Ovary (tissue), 9 donors: Measurements from ENCODE around the gene KCNB1. TPM values are rescaled to one million over a fixed set of nuclear protein-coding genes. Genes with fewer than 3 reads are reported as not detected.

Source experiments
- DNase-seq, 5 donors: peaks; one replicate each; pipeline ENCODE4 v3.0.0-alpha.2; 2019 to 2020
- H3K27ac ChIP-seq, 2 donors: fragments of 200-600 bp; one replicate each; pipeline versions ENCODE4 v1.5.1 to v1.8.0; 2019 to 2022
- H3K27me3 ChIP-seq: fragments of 200-600 bp; one replicate; pipeline ENCODE4 v1.8.0; 2022
- H3K36me3 ChIP-seq: fragments of 200-600 bp; sonication (generic); one replicate; pipeline ENCODE4 v1.5.1; 2019
- H3K4me1 ChIP-seq: one replicate; pipeline ENCODE4 v1.8.1; 2013; ENCODE audit warnings: mild to moderate bottlenecking, moderate library complexity; ENCODE audit not compliant: insufficient read depth
- H3K4me3 ChIP-seq: fragments of 200-600 bp; sonication (generic); one replicate; pipeline ENCODE4 v1.5.1; 2017
- H3K9me3 ChIP-seq, 2 donors: fragments of 200-600 bp in 1 of 2; sonication (generic) in 1 of 2; one replicate each; pipeline versions ENCODE4 v1.5.1 to v1.8.1; 2013 to 2019; ENCODE audit warnings: mild to moderate bottlenecking in 1 of 2, moderate library complexity in 1 of 2
- EP300 ChIP-seq: sonication (generic); formaldehyde crosslinking; IDR thresholded peaks from one replicate; pipeline ENCODE4 v1.6.1; 2017; ENCODE audit warnings: antibody characterized with exemption
- POLR2A ChIP-seq: fragments of 450-650 bp; IDR thresholded peaks from one replicate; pipeline ENCODE4 v1.6.1; 2017; ENCODE audit warnings: antibody characterized with exemption, mild to moderate bottlenecking, moderate library complexity
- WGBS, 3 donors: extraction: QIAGEN DNeasy Blood & Tissue Kit in 1 of 3; methylation state at CpG; one replicate each; pipeline versions ENCODE4 v1.1.5 to v1.1.7; 2013 to 2017; 5-methylcytosine and 5-hydroxymethylcytosine counted together
- intact Hi-C, 4 donors: fragments of 100-400 bp; cut with DNase I; formaldehyde crosslinking; loops; one replicate each; pipeline versions ENCODE4 v1.11.0 to v1.15.1; 2022 to 2023
- polyA plus RNA-seq, 2 donors: library from polyadenylated mRNA; stranded (reverse); fragments of 200-250 nt in 1 of 2; fragments of 350-450 nt in 1 of 2; fragmentation: Illumina TruSeq in 1 of 2; extraction: RNeasy Lipid Tissue Mini Kit (QIAGEN cat#74804) in 1 of 2; gene quantifications; one replicate each; pipeline ENCODE4 v1.2.3, GENCODE V29; 2013 to 2014
- total RNA-seq, 7 donors: library from RNA; depleted of rRNA in 2 of 7; stranded (reverse); fragments of >200 nt in 2 of 7; fragmentation: NEBNext Ultra II Directional in 3 of 7; extraction: Animal tissue kit (Norgen Biotek cat#: 25700) in 3 of 7; gene quantifications; one replicate each; pipeline versions ENCODE4 v1.1.0 to v1.2.4, GENCODE V29; 2016 to 2023
- TF ChIP-seq, protein P1 (sequence below), 3 donors: fragments of 450-650 bp in 2 of 3; fragments of 200-600 bp in 1 of 3; IDR thresholded peaks; one replicate each; pipeline versions ENCODE4 v1.5.1 to v1.8.0; 2016 to 2022; ENCODE audit warnings: antibody characterized with exemption in 3 of 3, mild to moderate bottlenecking in 1 of 3
- donor health status: DM: no; HTN: no; CAD: no; lungs with moderate emphysema.
- donor health status: DM: no; HTN: no; CAD: no.
- donor health status: Bipolar disorder and iron deficiency.
- donor health status: DM: yes; HTN: yes; CAD: no.
- donor health status: DM: no; HTN: no; CAD: no.
- donor health status: DM: yes; HTN: yes; CAD: no.

The KCNB1 gene
- total and polyA plus RNA-seq, 9 donors = 0.12 to 5.4 (median 1.3) TPM

DNA sequence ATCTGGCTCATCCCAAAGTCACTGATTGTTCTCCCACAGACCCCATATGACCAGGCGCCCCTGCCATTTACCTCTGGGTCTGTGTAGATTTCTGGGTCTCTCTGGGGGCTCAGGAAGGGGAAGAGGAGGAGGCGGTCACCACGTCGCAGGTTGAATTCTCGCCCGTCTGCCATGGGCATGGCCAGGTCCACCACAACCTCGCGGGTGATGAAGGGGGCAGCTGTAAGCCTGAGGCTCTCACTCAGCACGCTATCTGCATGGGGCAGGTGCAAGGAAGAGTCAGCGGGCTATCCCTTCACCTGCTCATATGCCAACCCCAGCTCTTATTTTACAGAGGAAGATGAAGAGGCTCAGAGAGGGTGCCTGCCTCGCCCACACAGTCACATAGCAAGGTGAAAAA is 30.5 kb upstream of the KCNB1 start:
- Histone ChIP-seq H3K4me3 (no peak overlapping the region), H3K27me3 (no peaks in the 10 kb centered on the region), H3K4me1 (peaks cover 2% of the 10 kb centered on the region), H3K27ac (no peak overlapping the region), H3K9me3 (no peaks in the 10 kb centered on the region), H3K36me3 (no peaks in the 10 kb centered on the region)
- TF ChIP-seq EP300 (no peak), POLR2A (no peak)
- TF ChIP-seq, protein P1, sequence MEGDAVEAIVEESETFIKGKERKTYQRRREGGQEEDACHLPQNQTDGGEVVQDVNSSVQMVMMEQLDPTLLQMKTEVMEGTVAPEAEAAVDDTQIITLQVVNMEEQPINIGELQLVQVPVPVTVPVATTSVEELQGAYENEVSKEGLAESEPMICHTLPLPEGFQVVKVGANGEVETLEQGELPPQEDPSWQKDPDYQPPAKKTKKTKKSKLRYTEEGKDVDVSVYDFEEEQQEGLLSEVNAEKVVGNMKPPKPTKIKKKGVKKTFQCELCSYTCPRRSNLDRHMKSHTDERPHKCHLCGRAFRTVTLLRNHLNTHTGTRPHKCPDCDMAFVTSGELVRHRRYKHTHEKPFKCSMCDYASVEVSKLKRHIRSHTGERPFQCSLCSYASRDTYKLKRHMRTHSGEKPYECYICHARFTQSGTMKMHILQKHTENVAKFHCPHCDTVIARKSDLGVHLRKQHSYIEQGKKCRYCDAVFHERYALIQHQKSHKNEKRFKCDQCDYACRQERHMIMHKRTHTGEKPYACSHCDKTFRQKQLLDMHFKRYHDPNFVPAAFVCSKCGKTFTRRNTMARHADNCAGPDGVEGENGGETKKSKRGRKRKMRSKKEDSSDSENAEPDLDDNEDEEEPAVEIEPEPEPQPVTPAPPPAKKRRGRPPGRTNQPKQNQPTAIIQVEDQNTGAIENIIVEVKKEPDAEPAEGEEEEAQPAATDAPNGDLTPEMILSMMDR (IDR thresholded peaks at IDR 0.05) = no peak
- 86 to 92% (median 91%) methylated on average over 11 of the region's 11 CpGs for WGBS, 3 donors
- DNase-seq = no peak
- intact Hi-C loops = loop anchor here in 1 of 4 donors (10.0 kb wide), 1 partner anchor 178 kb away; no protein-coding TSS in a partner anchor

DNA sequence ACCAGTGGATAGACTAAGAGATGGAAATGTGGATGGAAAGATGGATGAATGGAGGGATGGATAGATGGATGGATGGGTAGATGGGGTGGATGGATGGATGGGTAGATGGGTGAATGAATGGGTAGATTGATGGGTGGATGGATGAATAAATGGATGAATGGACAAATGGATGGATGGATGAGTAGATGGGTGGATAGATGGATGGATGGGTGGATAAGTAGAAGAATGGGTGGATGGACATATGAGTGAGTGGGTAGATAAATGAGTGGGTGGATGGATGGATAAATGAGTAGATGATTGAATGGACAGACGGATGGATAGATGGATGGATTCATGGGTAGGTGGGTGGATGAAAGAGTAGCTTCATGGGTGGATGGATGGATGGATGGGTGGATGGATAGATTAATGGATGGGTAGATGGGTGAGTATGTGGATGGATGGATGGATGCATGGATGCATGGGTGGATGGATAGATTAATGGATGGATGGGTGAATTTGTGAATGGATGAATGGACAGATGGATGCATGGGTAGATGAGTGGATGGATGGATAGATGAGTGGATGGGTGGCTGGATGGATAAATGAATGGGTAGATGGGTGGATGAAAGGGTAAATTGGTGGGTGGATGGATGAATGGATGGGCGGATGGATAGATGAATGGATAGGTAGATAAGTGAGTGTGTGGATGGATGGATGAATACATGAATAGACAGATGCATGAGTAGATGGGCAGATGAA is 29.5 kb upstream of the KCNB1 start:
- H3K9me3 ChIP-seq = no peaks in the 10 kb centered on the region
- intact Hi-C loops = loop anchor here in 1 of 4 donors (10.0 kb wide), 1 partner anchor 177 kb away; no protein-coding TSS in a partner anchor
- H3K4me3 ChIP-seq = no peak overlapping the region
- no peak for TF ChIP-seq EP300
- no peak for TF ChIP-seq POLR2A
- TF ChIP-seq, protein P1 (IDR thresholded peaks at IDR 0.05) = no peak
- H3K4me1 ChIP-seq = peaks cover 2% of the 10 kb centered on the region
- H3K27me3 ChIP-seq = no peaks in the 10 kb centered on the region
- no peak overlapping the region for H3K27ac ChIP-seq
- no peak for DNase-seq
- WGBS, 3 donors = 94 to 98% (median 96%) methylated on average over 2 of the region's 2 CpGs
- H3K36me3 ChIP-seq = no peaks in the 10 kb centered on the region

DNA sequence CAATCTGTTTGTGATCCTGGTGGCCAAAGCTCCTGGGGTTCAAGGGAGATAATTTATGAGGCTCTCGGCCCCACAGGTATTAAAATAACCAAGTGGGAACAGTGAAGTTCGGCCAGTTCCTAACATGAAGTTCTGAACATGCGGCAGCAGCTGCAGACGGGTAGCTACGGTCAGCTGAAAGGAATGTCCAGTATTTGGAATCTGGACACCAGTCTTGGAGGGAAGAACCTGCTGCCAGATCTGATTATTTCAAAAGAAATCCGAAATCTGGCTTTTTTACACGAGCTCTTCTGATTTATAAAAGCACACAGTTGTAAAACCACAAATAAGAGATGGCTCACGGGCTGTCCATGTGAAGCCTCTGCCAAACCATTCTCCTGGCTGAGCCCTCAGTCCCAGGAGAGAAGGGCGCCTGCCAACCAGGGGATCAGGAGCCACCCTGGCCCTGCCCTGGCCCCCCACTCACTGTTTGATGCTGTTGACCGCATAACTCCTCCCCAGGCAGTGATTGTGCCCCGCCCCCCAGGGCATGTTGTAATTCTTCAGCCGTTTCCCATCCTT is 28.2 kb upstream of the KCNB1 start:
- intact Hi-C loops = loop anchor here in 1 of 4 donors (10.0 kb wide), 1 partner anchor 176 kb away; no protein-coding TSS in a partner anchor
- TF ChIP-seq POLR2A (no peak), EP300 (no peak)
- TF ChIP-seq, protein P1 (IDR thresholded peaks at IDR 0.05) = no peak
- H3K9me3 ChIP-seq = no peaks in the 10 kb centered on the region
- peak overlapping the region in 1 of 2 donors; percentile 26 for H3K27ac ChIP-seq
- peak; percentile 65 to 83 (median 73) for DNase-seq
- 6 to 13% (median 11%) methylated on average over 12 of the region's 12 CpGs for WGBS, 3 donors
- peaks cover 2% of the 10 kb centered on the region for H3K4me1 ChIP-seq
- no peak overlapping the region for H3K4me3 ChIP-seq
- no peaks in the 10 kb centered on the region for H3K36me3 ChIP-seq
- H3K27me3 ChIP-seq = no peaks in the 10 kb centered on the region

DNA sequence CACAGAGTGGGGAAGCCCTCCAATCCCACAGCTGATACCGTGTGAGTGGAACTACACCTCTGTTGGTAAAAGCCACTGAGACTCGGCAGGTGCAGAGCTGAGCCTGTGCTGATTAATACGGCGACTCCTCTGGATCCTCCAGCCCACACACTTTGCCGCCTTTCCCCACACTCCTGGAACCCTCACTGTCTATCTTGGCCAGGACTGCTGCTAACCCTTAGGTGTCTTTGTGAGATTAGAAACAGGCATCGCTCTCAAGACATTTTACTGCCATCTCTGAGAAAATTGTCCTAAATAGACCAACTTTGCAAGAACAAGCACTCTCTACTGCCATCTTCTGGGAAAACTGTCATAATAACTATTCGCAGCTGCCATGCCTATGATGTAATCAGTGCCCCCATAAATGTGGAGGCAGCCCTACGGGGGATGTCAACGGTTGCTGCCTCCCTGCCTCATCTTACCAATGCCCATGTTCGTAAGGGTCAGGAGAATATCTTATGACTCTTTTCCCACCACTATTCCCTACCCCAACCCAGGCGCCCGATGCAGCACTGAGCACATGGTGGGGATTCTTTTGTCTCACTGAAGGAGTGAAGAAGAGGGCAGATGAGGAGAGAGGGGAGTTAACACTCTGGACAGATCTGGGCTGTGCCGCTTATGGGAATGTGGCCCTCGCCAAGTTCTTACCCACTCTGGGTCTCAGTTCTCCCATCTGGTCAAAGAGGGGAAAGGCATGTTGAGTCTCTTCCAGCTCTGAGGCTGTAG is 26.1 kb upstream of the KCNB1 start:
- H3K36me3 ChIP-seq = no peaks in the 10 kb centered on the region
- DNase-seq = no peak
- 59 to 64% (median 62%) methylated on average over 14 of the region's 14 CpGs for WGBS, 3 donors
- H3K4me1 ChIP-seq = peaks cover 2% of the 10 kb centered on the region
- H3K27ac ChIP-seq = no peak overlapping the region
- H3K4me3 ChIP-seq = no peak overlapping the region
- intact Hi-C loops = no loop called here
- no peaks in the 10 kb centered on the region for H3K9me3 ChIP-seq
- no peaks in the 10 kb centered on the region for H3K27me3 ChIP-seq
- TF ChIP-seq, protein P1 (IDR thresholded peaks at IDR 0.05) = peak in 1 of 3 donors; percentile 29
- TF ChIP-seq EP300 (no peak), POLR2A (no peak)
